Astrocyte (in vitro differentiated cells and primary cell): ENCODE data around the gene E4F1. TPM values are rescaled to one million over a fixed set of nuclear protein-coding genes. Genes with fewer than 3 reads are reported as not detected.

ENCODE experiments used
- DNase-seq: peaks from one replicate; pipeline ENCODE4 v3.0.0-alpha.2; 2010; ENCODE audit warnings: low read depth
- FAIRE-seq: peaks from 2 replicates; lab custom pipeline; 2011; peaks lifted over from hg19 to GRCh38; lab: Jason Lieb, UNC
- H2AFZ ChIP-seq: 2 replicates; pipeline ENCODE4 v1.6.0; 2012; ENCODE audit warnings: low read depth, low read length, inconsistent platforms
- H3K27ac ChIP-seq: 2 replicates; pipeline ENCODE4 v1.5.1; 2011; ENCODE audit warnings: low read depth, low read length, inconsistent platforms
- H3K27me3 ChIP-seq: 2 replicates; pipeline ENCODE4 v1.6.0; 2011; ENCODE audit warnings: low read length, inconsistent platforms; ENCODE audit not compliant: insufficient read depth
- H3K36me3 ChIP-seq: 2 replicates; pipeline ENCODE4 v1.5.1; 2011; ENCODE audit warnings: low read length, inconsistent platforms; ENCODE audit not compliant: insufficient read depth
- H3K4me1 ChIP-seq: 2 replicates; pipeline ENCODE4 v1.5.1; 2011; ENCODE audit warnings: low read length, inconsistent platforms; ENCODE audit not compliant: insufficient read depth
- H3K4me2 ChIP-seq: 2 replicates; pipeline ENCODE4 v1.6.0; 2012; ENCODE audit warnings: low read length, inconsistent platforms
- H3K4me3 ChIP-seq: 2 replicates; pipeline ENCODE4 v1.5.1; 2011; ENCODE audit warnings: low read depth, mild to moderate bottlenecking, low read length, inconsistent platforms; ENCODE audit not compliant: insufficient read depth
- H3K79me2 ChIP-seq: 2 replicates; pipeline ENCODE4 v1.6.0; 2012; ENCODE audit warnings: mild to moderate bottlenecking, low read length, inconsistent platforms; ENCODE audit not compliant: insufficient read depth
- H3K9ac ChIP-seq: 2 replicates; pipeline ENCODE4 v1.6.0; 2012; ENCODE audit warnings: mild to moderate bottlenecking, low read length, inconsistent platforms
- H3K9me3 ChIP-seq: 2 replicates; pipeline ENCODE4 v1.5.1; 2012; ENCODE audit warnings: low read depth, mild to moderate bottlenecking, low read length, inconsistent platforms; ENCODE audit not compliant: insufficient read depth
- H4K20me1 ChIP-seq: 2 replicates; pipeline ENCODE4 v1.6.0; 2012; ENCODE audit warnings: low read length, inconsistent platforms; ENCODE audit not compliant: insufficient read depth
- H3K27ac Mint-ChIP-seq: one replicate; pipeline ENCODE4 v1.8.0; 2021; ENCODE audit warnings: mild to moderate bottlenecking, mixed read lengths; ENCODE audit not compliant: unreplicated experiment
- H3K27me3 Mint-ChIP-seq: one replicate; pipeline ENCODE4 v1.8.0; 2021; ENCODE audit warnings: low read depth, mixed read lengths; ENCODE audit not compliant: unreplicated experiment
- H3K36me3 Mint-ChIP-seq: one replicate; pipeline ENCODE4 v1.8.0; 2021; ENCODE audit warnings: low read depth, mixed read lengths; ENCODE audit not compliant: unreplicated experiment
- H3K4me1 Mint-ChIP-seq: one replicate; pipeline ENCODE4 v1.8.0; 2021; ENCODE audit warnings: low read depth, mixed read lengths; ENCODE audit not compliant: unreplicated experiment
- H3K4me3 Mint-ChIP-seq: one replicate; pipeline ENCODE4 v1.8.0; 2021; ENCODE audit warnings: mild to moderate bottlenecking, moderate library complexity, mixed read lengths; ENCODE audit not compliant: unreplicated experiment
- H3K9me3 Mint-ChIP-seq: one replicate; pipeline ENCODE4 v1.8.0; 2021; ENCODE audit warnings: mild to moderate bottlenecking, mixed read lengths; ENCODE audit not compliant: unreplicated experiment
- EZH2 ChIP-seq: IDR thresholded peaks from 2 replicates; pipeline ENCODE4 v1.6.1; 2012; ENCODE audit warnings: mild to moderate bottlenecking, low read length, inconsistent platforms; ENCODE audit not compliant: insufficient read depth
- total RNA-seq: library from RNA; stranded (reverse); gene quantifications from 2 replicates; pipeline ENCODE4 v1.2.1, GENCODE V29; 2021
- TF ChIP-seq, protein P1 (sequence below): IDR thresholded peaks from 2 replicates; pipeline ENCODE4 v1.5.1; 2011; ENCODE audit warnings: low read depth, mild to moderate bottlenecking, inconsistent platforms, low read length, moderate library complexity; ENCODE audit not compliant: insufficient read depth

Gene E4F1
- total RNA-seq, 1 donor from 2014 or later, result 22.8 TPM

DNA sequence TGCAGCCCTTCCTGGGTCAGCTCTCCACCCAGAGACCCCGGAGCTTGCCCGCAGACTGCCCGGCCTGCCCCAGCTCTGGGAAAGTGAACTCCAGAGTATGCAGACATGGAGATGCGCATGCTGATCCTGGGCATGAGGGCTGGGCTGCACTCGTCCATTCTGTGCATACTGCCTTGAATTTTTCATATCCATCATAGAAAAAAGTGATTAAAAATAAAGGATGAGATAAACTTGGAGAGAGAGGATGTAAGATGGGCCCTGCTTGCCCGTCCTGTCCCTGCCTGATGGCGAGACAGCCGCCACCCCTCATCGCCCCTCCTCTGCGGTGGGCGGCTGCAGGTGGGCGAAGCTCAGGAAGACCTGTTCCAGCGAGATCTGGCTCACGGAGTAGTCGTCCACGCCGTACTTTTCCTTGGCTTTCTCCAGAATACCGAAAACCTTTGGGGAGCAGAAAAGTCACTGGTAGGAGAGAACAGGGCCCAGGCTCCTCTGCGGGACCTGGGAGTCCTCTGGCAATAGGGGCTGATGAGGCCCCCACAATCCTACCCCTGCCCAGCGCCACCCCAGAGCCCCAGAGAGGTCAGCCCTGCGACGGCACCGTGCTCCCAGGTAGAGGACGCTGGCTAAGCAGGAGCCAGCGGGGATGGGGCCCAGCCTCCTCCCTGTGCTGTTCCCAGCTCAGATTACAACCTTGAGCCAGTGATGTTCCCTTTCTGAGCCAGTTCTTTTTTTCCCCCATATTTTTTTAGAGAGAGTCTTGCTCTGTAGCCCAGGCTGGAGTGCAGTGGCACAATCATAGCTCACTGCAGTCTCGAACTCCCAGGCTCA is 53.2 kb downstream of the E4F1 start:
- Mint-ChIP-seq H3K27me3 (peaks cover 11% of the 10 kb centered on the region), H3K9me3 (no peaks in the 10 kb centered on the region), H3K27ac (no peak overlapping the region), H3K4me1 (no peaks in the 10 kb centered on the region), H3K4me3 (no peak overlapping the region), H3K36me3 (peaks cover 6% of the 10 kb centered on the region)
- H3K9ac ChIP-seq, result no peak overlapping the region
- H3K9me3 ChIP-seq, result no peaks in the 10 kb centered on the region
- H2AFZ ChIP-seq, result no peak overlapping the region
- H4K20me1 ChIP-seq, result peaks cover 8% of the 10 kb centered on the region
- H3K36me3 ChIP-seq, result no peaks in the 10 kb centered on the region
- DNase-seq (no peak), FAIRE-seq (no peak)
- H3K4me1 ChIP-seq, result no peaks in the 10 kb centered on the region
- no peak overlapping the region for H3K4me2 ChIP-seq
- no peak overlapping the region for H3K4me3 ChIP-seq
- no peaks in the 10 kb centered on the region for H3K79me2 ChIP-seq
- no peak overlapping the region for H3K27ac ChIP-seq
- no peak for TF ChIP-seq EZH2
- TF ChIP-seq, protein P1, sequence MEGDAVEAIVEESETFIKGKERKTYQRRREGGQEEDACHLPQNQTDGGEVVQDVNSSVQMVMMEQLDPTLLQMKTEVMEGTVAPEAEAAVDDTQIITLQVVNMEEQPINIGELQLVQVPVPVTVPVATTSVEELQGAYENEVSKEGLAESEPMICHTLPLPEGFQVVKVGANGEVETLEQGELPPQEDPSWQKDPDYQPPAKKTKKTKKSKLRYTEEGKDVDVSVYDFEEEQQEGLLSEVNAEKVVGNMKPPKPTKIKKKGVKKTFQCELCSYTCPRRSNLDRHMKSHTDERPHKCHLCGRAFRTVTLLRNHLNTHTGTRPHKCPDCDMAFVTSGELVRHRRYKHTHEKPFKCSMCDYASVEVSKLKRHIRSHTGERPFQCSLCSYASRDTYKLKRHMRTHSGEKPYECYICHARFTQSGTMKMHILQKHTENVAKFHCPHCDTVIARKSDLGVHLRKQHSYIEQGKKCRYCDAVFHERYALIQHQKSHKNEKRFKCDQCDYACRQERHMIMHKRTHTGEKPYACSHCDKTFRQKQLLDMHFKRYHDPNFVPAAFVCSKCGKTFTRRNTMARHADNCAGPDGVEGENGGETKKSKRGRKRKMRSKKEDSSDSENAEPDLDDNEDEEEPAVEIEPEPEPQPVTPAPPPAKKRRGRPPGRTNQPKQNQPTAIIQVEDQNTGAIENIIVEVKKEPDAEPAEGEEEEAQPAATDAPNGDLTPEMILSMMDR, result no peak
- H3K27me3 ChIP-seq, result peaks cover 3% of the 10 kb centered on the region

DNA sequence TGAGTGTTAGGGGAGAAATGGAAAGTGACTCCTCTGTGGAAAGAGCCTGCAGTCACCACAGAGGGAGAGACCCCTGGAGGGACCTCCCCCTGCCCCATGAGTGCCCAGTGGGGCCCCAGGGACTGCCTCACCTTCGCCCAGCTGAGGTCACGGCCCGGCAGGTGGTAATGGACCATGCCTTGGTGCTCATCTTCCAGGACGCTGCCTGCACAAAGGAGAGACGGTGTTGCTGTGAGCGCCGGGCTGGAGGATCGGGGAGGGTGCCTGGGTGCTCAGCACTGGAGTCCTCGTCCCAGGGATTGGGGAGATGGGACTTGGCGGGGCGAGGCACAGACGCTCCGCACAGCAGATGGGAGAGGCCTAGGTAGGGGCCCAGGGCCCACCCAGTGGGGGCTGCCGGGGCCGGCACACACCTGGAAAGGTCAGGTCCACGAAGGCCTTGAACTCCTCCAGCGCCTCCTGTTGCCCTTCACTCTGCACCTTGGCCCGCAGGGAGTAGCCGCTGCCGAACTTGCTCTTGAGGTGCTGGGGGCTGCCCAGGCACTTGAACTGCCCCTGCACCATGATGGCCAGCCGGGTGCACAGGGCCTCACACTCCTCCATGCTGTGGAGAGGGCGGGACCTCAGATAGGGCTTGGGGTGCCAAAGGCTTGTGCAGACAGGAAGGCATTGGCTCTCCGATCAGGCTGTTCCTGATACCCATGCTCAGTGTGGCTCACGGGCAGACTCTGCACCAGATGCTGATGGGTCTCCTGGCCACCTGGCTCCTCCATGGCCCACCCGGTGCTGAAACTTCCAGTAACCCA is 54.3 kb downstream of the E4F1 start:
- Histone ChIP-seq H3K9me3 (no peaks in the 10 kb centered on the region), H2AFZ (no peak overlapping the region), H3K27me3 (peaks cover 3% of the 10 kb centered on the region), H4K20me1 (peaks cover under 1% of the 10 kb centered on the region), H3K4me1 (no peaks in the 10 kb centered on the region), H3K4me2 (no peak overlapping the region), H3K27ac (no peak overlapping the region), H3K4me3 (no peak overlapping the region), H3K36me3 (no peaks in the 10 kb centered on the region), H3K9ac (no peak overlapping the region), H3K79me2 (no peaks in the 10 kb centered on the region)
- Mint-ChIP-seq H3K27ac (no peak overlapping the region), H3K9me3 (no peaks in the 10 kb centered on the region), H3K27me3 (peaks cover 13% of the 10 kb centered on the region), H3K36me3 (peaks cover 4% of the 10 kb centered on the region), H3K4me1 (no peaks in the 10 kb centered on the region), H3K4me3 (no peak overlapping the region)
- TF ChIP-seq, protein P1, result no peak
- no peak for TF ChIP-seq EZH2
- FAIRE-seq (no peak), DNase-seq (no peak)
